Stimulated activated naive CD4-positive, alpha-beta T cell treated with Interleukin-2 at 50 U/mL for 16 hours (primary cell): ENCODE results near the gene IRX4.

Source experiments
- DNase-seq: peaks from one replicate; lab custom pipeline; 2025; lab: John Stamatoyannopoulos, UW

IRX4 gene

GRCh38 chr5:1891391-1891790, 8.7 kb upstream of the IRX4 start:
- no peak for DNase-seq

- no peak for DNase-seq
These were observed 7.6 kb upstream of the IRX4 start for GRCh38 chr5:1890296-1890695.

GRCh38 chr5:1889321-1890065, 6.8 kb upstream of the IRX4 start:
- no peak for DNase-seq

- DNase-seq: no peak
These were observed 6.0 kb upstream of the IRX4 start for GRCh38 chr5:1888541-1889251.

- no peak for DNase-seq
These were observed 5.0 kb upstream of the IRX4 start for GRCh38 chr5:1887588-1888360.

- DNase-seq: no peak
These were observed 4.3 kb upstream of the IRX4 start for GRCh38 chr5:1886846-1887587.

- no peak for DNase-seq
These were observed 3.4 kb upstream of the IRX4 start for GRCh38 chr5:1885868-1886845.

GRCh38 chr5:1885404-1885755, 2.7 kb upstream of the IRX4 start:
- DNase-seq: no peak

GRCh38 chr5:1884678-1885403, 2.1 kb upstream of the IRX4 start:
- no peak for DNase-seq

GRCh38 chr5:1883925-1884677, 1.4 kb upstream of the IRX4 start:
- DNase-seq: no peak

GRCh38 chr5:1883120-1883924, 597 bp upstream of the IRX4 start:
- DNase-seq: no peak

GRCh38 chr5:1881731-1882336, 891 bp downstream of the IRX4 start:
- DNase-seq: no peak

GRCh38 chr5:1881098-1881572, 1.6 kb downstream of the IRX4 start:
- DNase-seq: no peak

- DNase-seq: no peak
These were observed 2.2 kb downstream of the IRX4 start for GRCh38 chr5:1880377-1881025.

GRCh38 chr5:1879292-1880263, 3.1 kb downstream of the IRX4 start:
- no peak for DNase-seq

GRCh38 chr5:1878050-1878849, 4.5 kb downstream of the IRX4 start:
- no peak for DNase-seq
